K562 (cell line): ENCODE results near the gene SLC7A8. TPM values are rescaled to one million over a fixed set of nuclear protein-coding genes. Genes with fewer than 3 reads are reported as not detected.

Experiments
- ATAC-seq: fragments of 200-7000 bp; cut with Tn5 transposase; 3 replicates; pipeline ENCODE4 v1.9.1; 2020; ENCODE audit warnings: moderate library complexity
- BruUV-seq: library from RNA; stranded (reverse); fragments of 400-500 nt; replicated peaks from 2 replicates; lab custom pipeline; 2021; lab: Mats Ljungman, UMichigan
- CTCF ChIA-PET: fragments of 300-600 bp; formaldehyde crosslinking; extraction: SDS; loops from one replicate; lab custom pipeline; 2021; ENCODE audit warnings: low intra/inter-chr PET ratio; lab: Yijun Ruan, JAX
- POLR2A ChIA-PET: fragments of 300-600, 350-650 bp; sonication (Branson Sonifier 250); formaldehyde crosslinking; extraction: SDS; loops from one replicate; lab custom pipeline; 2021; ENCODE audit warnings: antibody characterized with exemption, inconsistent platforms; lab: Yijun Ruan, JAX
- DNase-seq, 4 experiments: peaks; one replicate each; pipeline versions ENCODE4 v3.0.0 to v3.0.0-alpha.2; 2011 to 2018; ENCODE audit warnings: low spot score in 3 of 4, mixed read lengths in 3 of 4; ENCODE audit errors: extremely low read depth in 1 of 4
- FAIRE-seq: peaks from 2 replicates; lab custom pipeline; 2011; peaks lifted over from hg19 to GRCh38; lab: Jason Lieb, UNC
- H2AFZ ChIP-seq: 2 replicates; pipeline ENCODE4 v1.6.0; 2011; ENCODE audit warnings: low read depth, low read length, control low read depth, inconsistent platforms
- H3K27ac ChIP-seq: fragments of 200-600 bp; 3 replicates; pipeline ENCODE4 v1.8.0; 2011; ENCODE audit warnings: low read depth, mild to moderate bottlenecking, control low read depth, inconsistent platforms, low read length, moderate library complexity, mixed read lengths; ENCODE audit errors: extremely low read depth
- H3K27me3 ChIP-seq, 2 experiments: fragments of 300-600 bp in 1 of 2; 2 replicates in 1 of 2; 3 replicates in 1 of 2; pipeline versions ENCODE4 v1.6.0 to v1.8.0; 2011; ENCODE audit warnings: inconsistent platforms in 2 of 2, low read length in 2 of 2, mild to moderate bottlenecking in 1 of 2, mixed read lengths in 1 of 2, moderate library complexity in 1 of 2; ENCODE audit not compliant: control insufficient read depth in 2 of 2, insufficient read depth in 2 of 2
- H3K36me3 ChIP-seq: fragments of 300-600 bp; 3 replicates; pipeline ENCODE4 v1.8.0; 2011; ENCODE audit warnings: mild to moderate bottlenecking, low read length, inconsistent platforms; ENCODE audit not compliant: control insufficient read depth, insufficient read depth
- H3K4me1 ChIP-seq, 2 experiments: fragments of 200-600 bp in 1 of 2; replicated peaks in 1 of 2; 2 replicates in 1 of 2; 3 replicates in 1 of 2; pipeline versions ENCODE4 v1.5.1 to v1.8.0; 2011; ENCODE audit warnings: inconsistent platforms in 2 of 2, low read length in 2 of 2, mild to moderate bottlenecking in 1 of 2, mixed read lengths in 1 of 2, moderate library complexity in 1 of 2; ENCODE audit not compliant: control insufficient read depth in 2 of 2, insufficient read depth in 2 of 2
- H3K4me2 ChIP-seq: 2 replicates; pipeline ENCODE4 v1.6.1; 2011; ENCODE audit warnings: low read length, control low read depth, inconsistent platforms, mixed read lengths; ENCODE audit not compliant: insufficient read depth
- H3K4me3 ChIP-seq: fragments of 200-600 bp; sonication (generic), shearing (Covaris generic); 2 replicates; pipeline ENCODE4 v1.5.1; 2016; ENCODE audit warnings: control low read depth, inconsistent platforms
- H3K79me2 ChIP-seq: fragments of 200-600 bp; 3 replicates; pipeline ENCODE4 v1.8.0; 2011; ENCODE audit warnings: low read length, inconsistent platforms; ENCODE audit not compliant: control insufficient read depth, insufficient read depth
- H3K9ac ChIP-seq, 2 experiments: 2 replicates each; pipeline versions ENCODE4 v1.6.0 to v1.6.1; 2011; ENCODE audit warnings: low read depth in 2 of 2, low read length in 2 of 2, control low read depth in 1 of 2, inconsistent platforms in 1 of 2, mild to moderate bottlenecking in 1 of 2, mixed read lengths in 1 of 2; ENCODE audit not compliant: insufficient read depth in 1 of 2
- H3K9me1 ChIP-seq: one replicate; pipeline ENCODE4 v1.6.0; 2011; ENCODE audit warnings: inconsistent platforms, mild to moderate bottlenecking, low read length, moderate library complexity; ENCODE audit not compliant: control insufficient read depth, insufficient read depth
- H3K9me3 ChIP-seq: replicated peaks from 2 replicates; pipeline ENCODE4 v1.5.1; 2011; ENCODE audit warnings: low read depth, low read length, inconsistent platforms; ENCODE audit not compliant: control insufficient read depth, insufficient read depth
- H4K20me1 ChIP-seq: replicated peaks from 2 replicates; pipeline ENCODE4 v1.6.1; 2011; ENCODE audit warnings: low read length, inconsistent platforms, mixed read lengths; ENCODE audit not compliant: control insufficient read depth, insufficient read depth
- SPI1 ChIP-seq: IDR thresholded peaks from 2 replicates; pipeline ENCODE4 v1.6.1; 2011; ENCODE audit warnings: low read depth, low read length, control low read depth, borderline replicate concordance
- ZNF644 ChIP-seq: fragments of 200-800 bp; sonication (Bioruptor generic); IDR thresholded peaks from 2 replicates; pipeline ENCODE4 v1.6.1; 2016; ENCODE audit warnings: low read depth, missing genetic modification characterization, missing compliant biosample characterization
- WGBS: fragments of 100-300 bp; shearing (Covaris generic); methylation state at CpG from one replicate; pipeline ENCODE4 v1.1.6; 2016; ENCODE audit warnings: low coverage, mixed read lengths; ENCODE audit not compliant: insufficient coverage; ENCODE audit errors: missing lambda C conversion rate; 5-methylcytosine and 5-hydroxymethylcytosine counted together
- in situ Hi-C: fragments of 300-500 bp; cut with MboI; formaldehyde crosslinking; loops from 4 replicates; pipeline ENCODE4 v1.15.0; 2018; ENCODE audit warnings: inconsistent platforms, mixed read lengths
- intact Hi-C: fragments of 100-400 bp; cut with micrococcal nuclease; formaldehyde crosslinking; loops from 2 replicates; pipeline ENCODE4 v1.14.2; 2022
- polyA plus RNA-seq, 8 experiments: library from polyadenylated mRNA; depleted of rRNA in 4 of 8; stranded (reverse) in 5 of 8; unstranded in 3 of 8; fragments of >200 nt; fragmentation: Nextera tagmentation in 2 of 8; fragmentation: Illumina TruSeq in 1 of 8; extraction: Ambion mirVana in 2 of 8; extraction: Trizol in 1 of 8; gene quantifications; 2 replicates each; pipeline versions ENCODE4 v1.2.1 to v1.2.3, GENCODE V29; 2011 to 2014; ENCODE audit warnings: inconsistent platforms in 1 of 8, missing spikeins in 1 of 8
- total RNA-seq, 7 experiments: library from RNA; depleted of rRNA in 6 of 7; stranded (reverse); fragments of >200 nt in 6 of 7; fragmentation: Illumina TruSeq in 2 of 7; extraction: Trizol in 2 of 7; gene quantifications; 2 replicates each; pipeline versions ENCODE4 v1.2.1 to v1.2.3, GENCODE V29; 2011 to 2021; ENCODE audit warnings: low replicate concordance in 1 of 7

The SLC7A8 gene
- total and polyA plus RNA-seq, 9 of the 15 experiments (the other 6 are each of a cell fraction or from before 2014, with no cell fraction given), result 2.0 to 33.0 (median 6.0) TPM

DNA sequence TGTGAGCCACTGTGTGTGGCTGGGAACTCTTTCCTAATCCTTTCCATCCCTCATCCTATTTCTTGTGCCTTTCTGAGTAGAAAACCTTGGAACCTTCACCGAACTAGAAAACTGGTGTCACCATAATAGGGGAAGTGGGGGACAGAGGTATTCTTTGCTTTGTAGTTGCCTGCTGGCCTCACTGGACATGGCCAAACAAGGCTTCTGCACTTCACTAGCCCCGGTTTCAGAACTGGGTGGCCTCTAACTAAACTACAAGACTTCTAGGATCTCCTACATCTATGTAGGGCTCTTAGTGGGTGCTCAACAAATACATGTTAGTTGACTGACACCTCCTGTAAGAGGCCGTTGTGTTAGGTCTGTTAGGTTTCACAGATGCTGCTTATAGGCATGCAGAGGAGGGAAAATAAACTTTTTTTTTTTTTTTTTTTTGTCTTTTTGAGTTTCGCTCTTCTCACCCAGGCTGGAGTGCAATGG is 78.1 kb downstream of the SLC7A8 start:
- Histone ChIP-seq H3K79me2 (no peaks in the 10 kb centered on the region), H4K20me1 (no peaks in the 10 kb centered on the region), H3K4me3 (no peak overlapping the region), H3K27ac (no peak overlapping the region), H3K4me2 (no peak overlapping the region), H3K4me1 (peaks cover 4 to 8% of the 10 kb centered on the region in 2 experiments; a peak in 4 of 5 replicates), H3K27me3 (0 out of 5 replicates have a peak, but pooled peaks cover 0 to 4% of the 10 kb centered on the region in 2 experiments), H2AFZ (no peak overlapping the region), H3K9ac (no peak overlapping the region), H3K9me3 (no peaks in the 10 kb centered on the region), H3K36me3 (no peaks in the 10 kb centered on the region), H3K9me1 (no peaks in the 10 kb centered on the region)
- TF ChIP-seq ZNF644 (tag), result no peak
- 0 out of 2 replicates have a peak, but pooled peaks have one; percentile 31 for TF ChIP-seq SPI1
- WGBS, result 39% methylated on average over 3 of the region's 4 CpGs
- FAIRE-seq (no peak), DNase-seq (no peak), ATAC-seq (no peak)
- BruUV-seq, result no TSS peak
- intact Hi-C loops (loop anchor here (5.0 kb wide), 2 partner anchors 118 to 133 kb away; no protein-coding TSS in a partner anchor), in situ Hi-C loops (loop anchor here (5.0 kb wide), 1 partner anchor 38 kb away; no protein-coding TSS in a partner anchor)
- CTCF ChIA-PET, result interaction anchor here (1.7 kb wide), 1 partner anchor 36 kb away, joined by 4 read pairs; no protein-coding TSS in a partner anchor
- POLR2A ChIA-PET, result interaction anchor here (1.5 kb wide), 1 partner anchor 10 kb away, joined by 15 read pairs; the partner anchor contains the start of genes ACIN1 and C14orf119
